Measurements from ENCODE around the gene FOXF2.

GRCh38 chr6:1396952-1397868 is 7.8 kb downstream of the FOXF2 start:
- no peak for TF ChIP-seq ZNF274 (IDR thresholded peaks at IDR 0.05; ENCODE audit: low read depth, low read length)
- no peak for TF ChIP-seq SUZ12 (IDR thresholded peaks at IDR 0.05; ENCODE audit: extremely low read depth, insufficient read depth, insufficient read length)
- TF ChIP-seq YY1 (IDR thresholded peaks at IDR 0.05; ENCODE audit: insufficient read depth, insufficient read length) = no peak

Data from NT2/D1 (cell line).